HG03432 (cell line): ENCODE data around the gene DCBLD1.
"Not testable (repeated sequence)": the region's sequence is repeated elsewhere in the genome, so short reads cannot be mapped to it uniquely, and the experiment has no call there.

Experiments used
- ATAC-seq: cut with Tn5 transposase; IDR thresholded peaks from one replicate; pipeline ENCODE4 v1.9.1; 2021; ENCODE audit warnings: mild to moderate bottlenecking, moderate library complexity; ENCODE audit not compliant: unreplicated experiment

DCBLD1 gene

GRCh38 chr6:117482240-117483003, at the start of gene DCBLD1:
TSS of gene DCBLD1 (plus strand) at chr6:117482674. CDS start at chr6:117482782, 108 bp downstream.
- ATAC-seq = peak; percentile 81

GRCh38 chr6:117440706-117441525, 41.6 kb upstream of the DCBLD1 start:
- no peak for ATAC-seq

GRCh38 chr6:117441824-117442264, 40.6 kb upstream of the DCBLD1 start:
- no peak for ATAC-seq

- not testable (repeated sequence) for ATAC-seq
Measured at GRCh38 chr6:117442313-117442712, 40.2 kb upstream of the DCBLD1 start.

- no peak for ATAC-seq
Measured at GRCh38 chr6:117444600-117444999, 37.9 kb upstream of the DCBLD1 start.

GRCh38 chr6:117446861-117447260, 35.6 kb upstream of the DCBLD1 start:
- no peak for ATAC-seq

GRCh38 chr6:117448011-117448410, 34.5 kb upstream of the DCBLD1 start:
- ATAC-seq = no peak

- no peak for ATAC-seq
Measured at GRCh38 chr6:117448732-117449485, 33.6 kb upstream of the DCBLD1 start.

- no peak for ATAC-seq
Measured at GRCh38 chr6:117449549-117450439, 32.7 kb upstream of the DCBLD1 start.

- ATAC-seq = no peak
Measured at GRCh38 chr6:117451671-117452070, 30.8 kb upstream of the DCBLD1 start.

GRCh38 chr6:117456250-117456649, 26.2 kb upstream of the DCBLD1 start:
- ATAC-seq = no peak

- ATAC-seq = no peak
Measured at GRCh38 chr6:117456998-117457397, 25.5 kb upstream of the DCBLD1 start.

- ATAC-seq = no peak
Measured at GRCh38 chr6:117459204-117459944, 23.1 kb upstream of the DCBLD1 start.

GRCh38 chr6:117463762-117464665, 18.5 kb upstream of the DCBLD1 start:
- peak; percentile 88 for ATAC-seq

GRCh38 chr6:117464700-117465099, 17.8 kb upstream of the DCBLD1 start:
- ATAC-seq = peak; percentile 26

- no peak for ATAC-seq
Measured at GRCh38 chr6:117465691-117466090, 16.8 kb upstream of the DCBLD1 start.

GRCh38 chr6:117467876-117468275, 14.6 kb upstream of the DCBLD1 start:
- ATAC-seq = no peak

- ATAC-seq = not testable (repeated sequence)
Measured at GRCh38 chr6:117468527-117468926, 13.9 kb upstream of the DCBLD1 start.
